HepG2 (cell line): ENCODE measurements around the gene CDCP2. TPM values are rescaled to one million over a fixed set of nuclear protein-coding genes. Genes with fewer than 3 reads are reported as not detected.

ENCODE experiments used
- ATAC-seq: fragments of 200-7000 bp; cut with Tn5 transposase; 3 replicates; pipeline ENCODE4 v1.9.1; 2020; ENCODE audit warnings: mild to moderate bottlenecking, moderate library complexity
- BruUV-seq: library from RNA; stranded (reverse); fragments of 400-500 nt; replicated peaks from 2 replicates; lab custom pipeline; 2021; lab: Mats Ljungman, UMichigan
- CTCF ChIA-PET: fragments of 300-600 bp; formaldehyde crosslinking; extraction: SDS; loops from one replicate; lab custom pipeline; 2021; ENCODE audit warnings: low total read pairs, inconsistent platforms, low intra/inter-chr PET ratio; lab: Yijun Ruan, JAX
- POLR2A ChIA-PET: fragments of 350-600 bp; sonication (Branson Sonifier 250); formaldehyde crosslinking; loops from one replicate; lab custom pipeline; 2020; ENCODE audit warnings: antibody characterized with exemption, inconsistent platforms; lab: Yijun Ruan, JAX
- DNase-seq: peaks from one replicate; pipeline ENCODE4 v3.0.0-alpha.2; 2015; ENCODE audit warnings: low spot score
- FAIRE-seq: peaks from 3 replicates; lab custom pipeline; 2011; peaks lifted over from hg19 to GRCh38; lab: Jason Lieb, UNC
- H2AFZ ChIP-seq: one replicate; pipeline ENCODE4 v1.6.1; 2011; ENCODE audit warnings: low read length, inconsistent platforms
- H3K27ac ChIP-seq: fragments of 300-600 bp; 3 replicates; pipeline ENCODE4 v1.8.0; 2011; ENCODE audit warnings: mixed run types, mild to moderate bottlenecking, mixed read lengths, low read length, inconsistent platforms; ENCODE audit not compliant: insufficient read depth; ENCODE audit errors: extremely low read length
- H3K27me3 ChIP-seq, 2 experiments: fragments of 200-600 bp in 1 of 2; 2 replicates in 1 of 2; 3 replicates in 1 of 2; pipeline versions ENCODE4 v1.6.0 to v1.8.0; 2011; ENCODE audit warnings: low read length in 2 of 2, mild to moderate bottlenecking in 2 of 2, moderate library complexity in 2 of 2, inconsistent platforms in 1 of 2; ENCODE audit not compliant: insufficient read depth in 2 of 2, control insufficient read depth in 1 of 2
- H3K36me3 ChIP-seq, 2 experiments: fragments of 200-600 bp in 1 of 2; replicated peaks in 1 of 2; 2 replicates in 1 of 2; 3 replicates in 1 of 2; pipeline versions ENCODE4 v1.5.1 to v1.8.0; 2011; ENCODE audit warnings: low read length in 2 of 2, inconsistent platforms in 1 of 2; ENCODE audit not compliant: insufficient read depth in 2 of 2, control insufficient read depth in 1 of 2
- H3K4me1 ChIP-seq: 2 replicates; pipeline ENCODE4 v1.5.1; 2012; ENCODE audit warnings: low read length, inconsistent platforms; ENCODE audit not compliant: insufficient read depth
- H3K4me2 ChIP-seq: 2 replicates; pipeline ENCODE4 v1.6.0; 2011; ENCODE audit warnings: low read depth, low read length, inconsistent platforms
- H3K4me3 ChIP-seq, 3 experiments: fragments of 200-600 bp in 1 of 3; sonication (generic), shearing (Covaris generic) in 1 of 3; replicated peaks in 1 of 3; 2 replicates each; pipeline ENCODE4 v1.5.1; 2011 to 2016; ENCODE audit warnings: low read length in 3 of 3, inconsistent platforms in 2 of 3, low read depth in 2 of 3, mild to moderate bottlenecking in 2 of 3, control low read depth in 1 of 3, mixed read lengths in 1 of 3; ENCODE audit not compliant: insufficient read depth in 1 of 3
- H3K79me2 ChIP-seq: one replicate; pipeline ENCODE4 v1.6.1; 2011; ENCODE audit warnings: low read length, inconsistent platforms; ENCODE audit not compliant: insufficient read depth
- H3K9ac ChIP-seq: 2 replicates; pipeline ENCODE4 v1.6.0; 2011; ENCODE audit warnings: mild to moderate bottlenecking, low read depth, low read length, inconsistent platforms; ENCODE audit not compliant: insufficient read depth
- H3K9me3 ChIP-seq: 2 replicates; pipeline ENCODE4 v1.5.1; 2012; ENCODE audit warnings: mild to moderate bottlenecking, low read length
- H4K20me1 ChIP-seq: 2 replicates; pipeline ENCODE4 v1.6.0; 2011; ENCODE audit warnings: inconsistent platforms, mild to moderate bottlenecking, low read length, moderate library complexity; ENCODE audit not compliant: insufficient read depth
- EZH2 ChIP-seq: conservative IDR thresholded peaks from 2 replicates; pipeline ENCODE4 v1.6.1; 2012; ENCODE audit warnings: mild to moderate bottlenecking, low read depth, low read length, moderate library complexity
- GATAD2A ChIP-seq: IDR thresholded peaks from 2 replicates; pipeline ENCODE4 v1.6.1; 2016
- JDP2 ChIP-seq: sonication (generic); formaldehyde crosslinking; IDR thresholded peaks from 2 replicates; pipeline ENCODE4 v1.8.1; 2022; ENCODE audit warnings: missing genetic modification reagents, borderline replicate concordance
- NCOA5 ChIP-seq: sonication (generic); formaldehyde crosslinking; IDR thresholded peaks from 2 replicates; pipeline ENCODE4 v1.4.0; 2020; ENCODE audit warnings: missing genetic modification reagents
- PITX1 ChIP-seq: sonication (generic); formaldehyde crosslinking; IDR thresholded peaks from 2 replicates; pipeline ENCODE4 v1.5.1; 2020; ENCODE audit warnings: mild to moderate bottlenecking, missing genetic modification reagents
- POGK ChIP-seq: sonication (generic); formaldehyde crosslinking; conservative IDR thresholded peaks from 2 replicates; pipeline ENCODE4 v1.8.0; 2022; ENCODE audit warnings: mild to moderate bottlenecking, moderate library complexity, missing genetic modification reagents
- SATB2 ChIP-seq: sonication (generic); formaldehyde crosslinking; IDR thresholded peaks from 2 replicates; pipeline ENCODE4 v1.5.0; 2020; ENCODE audit warnings: missing genetic modification reagents
- TFDP2 ChIP-seq: sonication (generic); formaldehyde crosslinking; IDR thresholded peaks from 2 replicates; pipeline ENCODE4 v1.4.0; 2020; ENCODE audit warnings: missing genetic modification reagents
- UBTF ChIP-seq: sonication (generic); formaldehyde crosslinking; IDR thresholded peaks from 2 replicates; pipeline ENCODE4 v1.4.0; 2020; ENCODE audit warnings: mild to moderate bottlenecking, missing genetic modification reagents
- ZNF205 ChIP-seq: IDR thresholded peaks from 2 replicates; pipeline ENCODE4 v1.6.1; 2018; ENCODE audit warnings: missing biosample characterization, missing genetic modification reagents
- ZNF256 ChIP-seq: sonication (generic); formaldehyde crosslinking; conservative IDR thresholded peaks from 2 replicates; pipeline ENCODE4 v1.4.0; 2020; ENCODE audit warnings: missing genetic modification reagents
- ZNF292 ChIP-seq: sonication (generic); formaldehyde crosslinking; IDR thresholded peaks from 2 replicates; pipeline ENCODE4 v1.8.1; 2022; ENCODE audit warnings: mild to moderate bottlenecking, low read depth, missing genetic modification reagents, borderline replicate concordance
- ZNF549 ChIP-seq: sonication (generic); formaldehyde crosslinking; IDR thresholded peaks from 2 replicates; pipeline ENCODE4 v1.5.0; 2020; ENCODE audit warnings: missing genetic modification reagents
- ZNF672 ChIP-seq: sonication (generic); formaldehyde crosslinking; IDR thresholded peaks from 2 replicates; pipeline ENCODE4 v1.8.1; 2022; ENCODE audit warnings: missing genetic modification reagents
- ZNF749 ChIP-seq: sonication (generic); formaldehyde crosslinking; IDR thresholded peaks from 2 replicates; pipeline ENCODE4 v1.8.0; 2022; ENCODE audit warnings: mild to moderate bottlenecking, missing genetic modification reagents, moderate library complexity, borderline replicate concordance
- ZNF776 ChIP-seq: sonication (generic); formaldehyde crosslinking; IDR thresholded peaks from 2 replicates; pipeline ENCODE4 v1.4.0; 2020; ENCODE audit warnings: mild to moderate bottlenecking, missing genetic modification reagents
- ZNF780A ChIP-seq: sonication (generic); formaldehyde crosslinking; IDR thresholded peaks from 2 replicates; pipeline ENCODE4 v1.8.0; 2022; ENCODE audit warnings: mild to moderate bottlenecking, missing genetic modification reagents, moderate library complexity
- WGBS: methylation state at CpG from one replicate; pipeline ENCODE4 v1.1.6; 2017; ENCODE audit warnings: low lambda C conversion rate; 5-methylcytosine and 5-hydroxymethylcytosine counted together
- in situ Hi-C: cut with HindIII; loops from 2 replicates; pipeline ENCODE4 v1.10.0; 2017; ENCODE audit warnings: low pct_unique_long_range_greater_than_20kb; ENCODE audit not compliant: extremely low pct_ligation_motif_present
- intact Hi-C: fragments of 100-400 bp; cut with micrococcal nuclease; formaldehyde crosslinking; loops from one replicate; pipeline ENCODE4 v1.10.0; 2022; ENCODE audit not compliant: unreplicated experiment
- polyA plus RNA-seq, 8 experiments: library from polyadenylated mRNA; depleted of rRNA in 3 of 8; stranded (reverse) in 7 of 8; unstranded in 1 of 8; fragments of >200 nt; fragmentation: Illumina TruSeq in 4 of 8; extraction: Trizol in 4 of 8; gene quantifications; 2 replicates each; pipeline versions ENCODE4 v1.2.1 to v1.2.3, GENCODE V29; 2011 to 2016; ENCODE audit warnings: low read depth in 4 of 8, missing spikeins in 1 of 8, mixed read lengths in 1 of 8; ENCODE audit not compliant: insufficient read depth in 1 of 8
- total RNA-seq, 5 experiments: library from RNA; depleted of rRNA; stranded (reverse); fragments of >200 nt; fragmentation: Illumina TruSeq; extraction: Trizol; gene quantifications; 2 replicates each; pipeline ENCODE4 v1.2.3, GENCODE V29; 2016; ENCODE audit warnings: low read depth in 1 of 5
- TF ChIP-seq, protein P1 (sequence below): sonication (generic); formaldehyde crosslinking; IDR thresholded peaks from 2 replicates; pipeline ENCODE4 v1.5.0; 2020; ENCODE audit warnings: missing genetic modification reagents
- TF ChIP-seq, protein P2 (sequence below): sonication (generic); formaldehyde crosslinking; IDR thresholded peaks from 2 replicates; pipeline ENCODE4 v1.8.0; 2023; ENCODE audit warnings: mild to moderate bottlenecking, missing genetic modification reagents

The CDCP2 gene
- total and polyA plus RNA-seq, 2 of the 13 experiments (the other 11 are each of a cell fraction or from before 2014, with no cell fraction given), result not detected

DNA sequence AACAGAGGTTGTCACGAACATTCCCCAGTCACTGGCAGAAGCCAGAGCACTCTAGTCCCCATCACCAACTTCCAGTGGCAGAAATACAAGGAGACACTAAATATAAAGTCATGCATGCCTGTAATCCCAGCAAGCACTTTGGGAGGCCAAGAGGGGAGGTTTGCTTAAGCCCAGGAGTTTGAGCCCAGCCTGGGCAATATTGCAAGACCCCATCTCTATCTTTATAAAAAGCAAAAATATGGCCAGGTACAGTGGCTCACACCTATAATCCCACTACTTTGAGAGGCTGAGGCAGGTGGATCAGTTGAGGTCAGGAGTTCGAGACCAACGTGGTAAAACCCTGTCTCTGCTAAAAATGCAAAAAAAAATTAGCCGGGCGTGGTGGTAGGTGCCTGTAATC lies 40.7 kb upstream of the CDCP2 start (continued):
- TF ChIP-seq, protein P1, sequence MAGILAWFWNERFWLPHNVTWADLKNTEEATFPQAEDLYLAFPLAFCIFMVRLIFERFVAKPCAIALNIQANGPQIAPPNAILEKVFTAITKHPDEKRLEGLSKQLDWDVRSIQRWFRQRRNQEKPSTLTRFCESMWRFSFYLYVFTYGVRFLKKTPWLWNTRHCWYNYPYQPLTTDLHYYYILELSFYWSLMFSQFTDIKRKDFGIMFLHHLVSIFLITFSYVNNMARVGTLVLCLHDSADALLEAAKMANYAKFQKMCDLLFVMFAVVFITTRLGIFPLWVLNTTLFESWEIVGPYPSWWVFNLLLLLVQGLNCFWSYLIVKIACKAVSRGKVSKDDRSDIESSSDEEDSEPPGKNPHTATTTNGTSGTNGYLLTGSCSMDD, result no peak
- TF ChIP-seq POGK (CRISPR knock-in tag), result no peak
- TF ChIP-seq EZH2, result no peak
- no peak for TF ChIP-seq ZNF749
- TF ChIP-seq ZNF780A, result no peak
- no peak for TF ChIP-seq ZNF205
- no peak for TF ChIP-seq GATAD2A (CRISPR knock-in tag)

DNA sequence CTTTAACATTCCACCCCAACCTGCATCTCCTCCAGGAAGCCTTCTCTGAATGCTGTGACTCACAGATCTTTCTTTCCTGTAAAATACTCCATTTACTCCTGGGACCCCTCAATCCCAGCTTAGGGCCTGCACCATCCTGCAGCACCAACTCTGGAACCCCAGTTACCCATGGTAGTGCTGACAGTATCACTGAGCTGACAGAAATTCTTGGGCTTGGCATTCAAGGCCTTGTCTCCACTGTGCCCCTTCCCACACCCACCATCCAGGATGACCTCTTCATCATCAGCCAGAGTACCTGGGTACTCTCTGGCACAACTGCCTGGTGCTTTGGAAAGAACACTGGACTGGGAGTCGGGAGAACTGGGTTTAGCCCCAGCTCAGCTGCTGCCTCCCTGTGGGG lies 38.7 kb upstream of the CDCP2 start:
- FAIRE-seq (no peak), ATAC-seq (no peak), DNase-seq (no peak)
- Histone ChIP-seq H3K27ac (no peak overlapping the region), H3K4me1 (no peaks in the 10 kb centered on the region), H2AFZ (no peak overlapping the region), H3K4me3 (no peak overlapping the region), H3K36me3 (peaks cover 4 to 6% of the 10 kb centered on the region in 2 experiments; a peak in 1 of 5 replicates), H3K79me2 (no peaks in the 10 kb centered on the region), H3K9ac (no peak overlapping the region), H3K9me3 (no peaks in the 10 kb centered on the region), H3K4me2 (no peak overlapping the region), H4K20me1 (no peaks in the 10 kb centered on the region), H3K27me3 (no peaks in the 10 kb centered on the region)
- ChIA-PET CTCF (no interaction called here), POLR2A (no interaction called here)
- no TSS peak for BruUV-seq
- in situ Hi-C loops (no loop called here), intact Hi-C loops (no loop called here)
- WGBS, result 92% methylated on average over 1 of the region's 1 CpG
- TF ChIP-seq, protein P2, sequence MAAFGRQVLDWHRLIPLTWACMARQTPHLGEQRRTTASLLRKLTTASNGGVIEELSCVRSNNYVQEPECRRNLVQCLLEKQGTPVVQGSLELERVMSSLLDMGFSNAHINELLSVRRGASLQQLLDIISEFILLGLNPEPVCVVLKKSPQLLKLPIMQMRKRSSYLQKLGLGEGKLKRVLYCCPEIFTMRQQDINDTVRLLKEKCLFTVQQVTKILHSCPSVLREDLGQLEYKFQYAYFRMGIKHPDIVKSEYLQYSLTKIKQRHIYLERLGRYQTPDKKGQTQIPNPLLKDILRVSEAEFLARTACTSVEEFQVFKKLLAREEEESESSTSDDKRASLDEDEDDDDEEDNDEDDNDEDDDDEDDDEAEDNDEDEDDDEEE (CRISPR knock-in tag), result no peak
- TF ChIP-seq ZNF672 (no peak), ZNF292 (no peak), NCOA5 (CRISPR knock-in tag) (no peak), ZNF549 (CRISPR knock-in tag) (no peak), TFDP2 (CRISPR knock-in tag) (no peak), ZNF256 (CRISPR knock-in tag) (no peak), ZNF776 (CRISPR knock-in tag) (no peak), PITX1 (CRISPR knock-in tag) (no peak), JDP2 (CRISPR knock-in tag) (no peak), UBTF (CRISPR knock-in tag) (no peak), SATB2 (no peak)
